HG03432 (cell line): Measurements from ENCODE around the gene C19orf12.

Source experiments
- ATAC-seq: cut with Tn5 transposase; IDR thresholded peaks from one replicate; pipeline ENCODE4 v1.9.1; 2021; ENCODE audit warnings: mild to moderate bottlenecking, moderate library complexity; ENCODE audit not compliant: unreplicated experiment

The C19orf12 gene

GRCh38 chr19:29714953-29715700 is at the start of gene C19orf12:
Gene C19orf12, minus strand, starts transcription at chr19:29715261. Its CDS starts 6,848 bp downstream, at chr19:29708413.
- peak; percentile 81 for ATAC-seq

GRCh38 chr19:29764361-29764760 is 49.3 kb upstream of the C19orf12 start:
- no peak for ATAC-seq

GRCh38 chr19:29763196-29763595 is 48.1 kb upstream of the C19orf12 start:
- no peak for ATAC-seq

GRCh38 chr19:29761575-29762232 is 46.6 kb upstream of the C19orf12 start:
- no peak for ATAC-seq

- no peak for ATAC-seq
Measured at GRCh38 chr19:29760752-29761502, 45.9 kb upstream of the C19orf12 start.

GRCh38 chr19:29759359-29759758 is 44.3 kb upstream of the C19orf12 start:
- ATAC-seq = no peak

GRCh38 chr19:29758863-29759262 is 43.8 kb upstream of the C19orf12 start:
- no peak for ATAC-seq

GRCh38 chr19:29757551-29757950 is 42.5 kb upstream of the C19orf12 start:
- no peak for ATAC-seq

GRCh38 chr19:29753934-29754305 is 38.9 kb upstream of the C19orf12 start:
- ATAC-seq = no peak

GRCh38 chr19:29753190-29753933 is 38.3 kb upstream of the C19orf12 start:
- no peak for ATAC-seq

- ATAC-seq = no peak
Measured at GRCh38 chr19:29752450-29753025, 37.5 kb upstream of the C19orf12 start.

- ATAC-seq = no peak
Measured at GRCh38 chr19:29751932-29752331, 36.9 kb upstream of the C19orf12 start.

- no peak for ATAC-seq
Measured at GRCh38 chr19:29750001-29750400, 34.9 kb upstream of the C19orf12 start.

- ATAC-seq = no peak
Measured at GRCh38 chr19:29748996-29749849, 34.2 kb upstream of the C19orf12 start.

GRCh38 chr19:29745253-29745652 is 30.2 kb upstream of the C19orf12 start:
- no peak for ATAC-seq

GRCh38 chr19:29743681-29744080 is 28.6 kb upstream of the C19orf12 start:
- ATAC-seq = no peak

GRCh38 chr19:29741776-29742175 is 26.7 kb upstream of the C19orf12 start:
- ATAC-seq = no peak

- ATAC-seq = no peak
Measured at GRCh38 chr19:29741226-29741625, 26.2 kb upstream of the C19orf12 start.

- no peak for ATAC-seq
Measured at GRCh38 chr19:29737461-29738000, 22.5 kb upstream of the C19orf12 start.
